K562 (cell line): ENCODE measurements around the gene PRR16. TPM values are rescaled to one million over a fixed set of nuclear protein-coding genes. Genes with fewer than 3 reads are reported as not detected.

ENCODE experiments used
- polyA plus RNA-seq, 8 experiments: library from polyadenylated mRNA; depleted of rRNA in 4 of 8; stranded (reverse) in 5 of 8; unstranded in 3 of 8; fragments of >200 nt; fragmentation: Nextera tagmentation in 2 of 8; fragmentation: Illumina TruSeq in 1 of 8; extraction: Ambion mirVana in 2 of 8; extraction: Trizol in 1 of 8; gene quantifications; 2 replicates each; pipeline versions ENCODE4 v1.2.1 to v1.2.3, GENCODE V29; 2011 to 2014; ENCODE audit warnings: inconsistent platforms in 1 of 8, missing spikeins in 1 of 8
- total RNA-seq, 7 experiments: library from RNA; depleted of rRNA in 6 of 7; stranded (reverse); fragments of >200 nt in 6 of 7; fragmentation: Illumina TruSeq in 2 of 7; extraction: Trizol in 2 of 7; gene quantifications; 2 replicates each; pipeline versions ENCODE4 v1.2.1 to v1.2.3, GENCODE V29; 2011 to 2021; ENCODE audit warnings: low replicate concordance in 1 of 7
- TF ChIP-seq, protein P1 (sequence below): fragments of 450-650 bp; IDR thresholded peaks from 2 replicates; pipeline ENCODE4 v1.6.1; 2016; ENCODE audit warnings: mild to moderate bottlenecking, moderate library complexity

The PRR16 gene
- total and polyA plus RNA-seq, 9 of the 15 experiments (the other 6 are each of a cell fraction or from before 2014, with no cell fraction given) = 0.61 to 10.1 (median 3.3) TPM

DNA sequence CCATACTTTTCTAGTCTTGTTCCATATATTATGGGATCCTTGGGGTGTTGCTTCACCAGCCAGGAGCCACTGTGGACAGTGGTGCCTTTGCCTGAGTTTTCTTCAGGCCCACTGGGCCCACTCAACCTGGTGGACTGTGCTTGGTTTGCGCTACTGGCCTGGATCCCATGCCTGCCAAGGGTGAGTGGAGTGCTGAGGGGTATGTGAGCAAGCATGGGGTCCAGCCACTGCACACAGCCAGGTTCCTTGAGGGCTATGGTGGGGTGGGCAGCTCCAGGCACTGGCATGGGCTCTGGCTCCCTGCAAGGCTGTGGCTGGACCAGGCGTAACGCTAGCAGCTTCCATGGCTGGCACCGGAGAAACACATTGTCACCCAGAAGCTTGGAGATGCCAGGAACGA is 13.2 kb upstream of the PRR16 start (continued):
- TF ChIP-seq, protein P1, sequence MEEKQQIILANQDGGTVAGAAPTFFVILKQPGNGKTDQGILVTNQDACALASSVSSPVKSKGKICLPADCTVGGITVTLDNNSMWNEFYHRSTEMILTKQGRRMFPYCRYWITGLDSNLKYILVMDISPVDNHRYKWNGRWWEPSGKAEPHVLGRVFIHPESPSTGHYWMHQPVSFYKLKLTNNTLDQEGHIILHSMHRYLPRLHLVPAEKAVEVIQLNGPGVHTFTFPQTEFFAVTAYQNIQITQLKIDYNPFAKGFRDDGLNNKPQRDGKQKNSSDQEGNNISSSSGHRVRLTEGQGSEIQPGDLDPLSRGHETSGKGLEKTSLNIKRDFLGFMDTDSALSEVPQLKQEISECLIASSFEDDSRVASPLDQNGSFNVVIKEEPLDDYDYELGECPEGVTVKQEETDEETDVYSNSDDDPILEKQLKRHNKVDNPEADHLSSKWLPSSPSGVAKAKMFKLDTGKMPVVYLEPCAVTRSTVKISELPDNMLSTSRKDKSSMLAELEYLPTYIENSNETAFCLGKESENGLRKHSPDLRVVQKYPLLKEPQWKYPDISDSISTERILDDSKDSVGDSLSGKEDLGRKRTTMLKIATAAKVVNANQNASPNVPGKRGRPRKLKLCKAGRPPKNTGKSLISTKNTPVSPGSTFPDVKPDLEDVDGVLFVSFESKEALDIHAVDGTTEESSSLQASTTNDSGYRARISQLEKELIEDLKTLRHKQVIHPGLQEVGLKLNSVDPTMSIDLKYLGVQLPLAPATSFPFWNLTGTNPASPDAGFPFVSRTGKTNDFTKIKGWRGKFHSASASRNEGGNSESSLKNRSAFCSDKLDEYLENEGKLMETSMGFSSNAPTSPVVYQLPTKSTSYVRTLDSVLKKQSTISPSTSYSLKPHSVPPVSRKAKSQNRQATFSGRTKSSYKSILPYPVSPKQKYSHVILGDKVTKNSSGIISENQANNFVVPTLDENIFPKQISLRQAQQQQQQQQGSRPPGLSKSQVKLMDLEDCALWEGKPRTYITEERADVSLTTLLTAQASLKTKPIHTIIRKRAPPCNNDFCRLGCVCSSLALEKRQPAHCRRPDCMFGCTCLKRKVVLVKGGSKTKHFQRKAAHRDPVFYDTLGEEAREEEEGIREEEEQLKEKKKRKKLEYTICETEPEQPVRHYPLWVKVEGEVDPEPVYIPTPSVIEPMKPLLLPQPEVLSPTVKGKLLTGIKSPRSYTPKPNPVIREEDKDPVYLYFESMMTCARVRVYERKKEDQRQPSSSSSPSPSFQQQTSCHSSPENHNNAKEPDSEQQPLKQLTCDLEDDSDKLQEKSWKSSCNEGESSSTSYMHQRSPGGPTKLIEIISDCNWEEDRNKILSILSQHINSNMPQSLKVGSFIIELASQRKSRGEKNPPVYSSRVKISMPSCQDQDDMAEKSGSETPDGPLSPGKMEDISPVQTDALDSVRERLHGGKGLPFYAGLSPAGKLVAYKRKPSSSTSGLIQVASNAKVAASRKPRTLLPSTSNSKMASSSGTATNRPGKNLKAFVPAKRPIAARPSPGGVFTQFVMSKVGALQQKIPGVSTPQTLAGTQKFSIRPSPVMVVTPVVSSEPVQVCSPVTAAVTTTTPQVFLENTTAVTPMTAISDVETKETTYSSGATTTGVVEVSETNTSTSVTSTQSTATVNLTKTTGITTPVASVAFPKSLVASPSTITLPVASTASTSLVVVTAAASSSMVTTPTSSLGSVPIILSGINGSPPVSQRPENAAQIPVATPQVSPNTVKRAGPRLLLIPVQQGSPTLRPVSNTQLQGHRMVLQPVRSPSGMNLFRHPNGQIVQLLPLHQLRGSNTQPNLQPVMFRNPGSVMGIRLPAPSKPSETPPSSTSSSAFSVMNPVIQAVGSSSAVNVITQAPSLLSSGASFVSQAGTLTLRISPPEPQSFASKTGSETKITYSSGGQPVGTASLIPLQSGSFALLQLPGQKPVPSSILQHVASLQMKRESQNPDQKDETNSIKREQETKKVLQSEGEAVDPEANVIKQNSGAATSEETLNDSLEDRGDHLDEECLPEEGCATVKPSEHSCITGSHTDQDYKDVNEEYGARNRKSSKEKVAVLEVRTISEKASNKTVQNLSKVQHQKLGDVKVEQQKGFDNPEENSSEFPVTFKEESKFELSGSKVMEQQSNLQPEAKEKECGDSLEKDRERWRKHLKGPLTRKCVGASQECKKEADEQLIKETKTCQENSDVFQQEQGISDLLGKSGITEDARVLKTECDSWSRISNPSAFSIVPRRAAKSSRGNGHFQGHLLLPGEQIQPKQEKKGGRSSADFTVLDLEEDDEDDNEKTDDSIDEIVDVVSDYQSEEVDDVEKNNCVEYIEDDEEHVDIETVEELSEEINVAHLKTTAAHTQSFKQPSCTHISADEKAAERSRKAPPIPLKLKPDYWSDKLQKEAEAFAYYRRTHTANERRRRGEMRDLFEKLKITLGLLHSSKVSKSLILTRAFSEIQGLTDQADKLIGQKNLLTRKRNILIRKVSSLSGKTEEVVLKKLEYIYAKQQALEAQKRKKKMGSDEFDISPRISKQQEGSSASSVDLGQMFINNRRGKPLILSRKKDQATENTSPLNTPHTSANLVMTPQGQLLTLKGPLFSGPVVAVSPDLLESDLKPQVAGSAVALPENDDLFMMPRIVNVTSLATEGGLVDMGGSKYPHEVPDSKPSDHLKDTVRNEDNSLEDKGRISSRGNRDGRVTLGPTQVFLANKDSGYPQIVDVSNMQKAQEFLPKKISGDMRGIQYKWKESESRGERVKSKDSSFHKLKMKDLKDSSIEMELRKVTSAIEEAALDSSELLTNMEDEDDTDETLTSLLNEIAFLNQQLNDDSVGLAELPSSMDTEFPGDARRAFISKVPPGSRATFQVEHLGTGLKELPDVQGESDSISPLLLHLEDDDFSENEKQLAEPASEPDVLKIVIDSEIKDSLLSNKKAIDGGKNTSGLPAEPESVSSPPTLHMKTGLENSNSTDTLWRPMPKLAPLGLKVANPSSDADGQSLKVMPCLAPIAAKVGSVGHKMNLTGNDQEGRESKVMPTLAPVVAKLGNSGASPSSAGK = no peak
